ENCODE data around the gene SLC38A11. TPM values are rescaled to one million over a fixed set of nuclear protein-coding genes. Genes with fewer than 3 reads are reported as not detected.
"Not testable (repeated sequence)": the region's sequence is repeated elsewhere in the genome, so short reads cannot be mapped to it uniquely, and the experiment has no call there.

The SLC38A11 gene
- total RNA-seq, 1 donor from 2014 or later = not detected

DNA sequence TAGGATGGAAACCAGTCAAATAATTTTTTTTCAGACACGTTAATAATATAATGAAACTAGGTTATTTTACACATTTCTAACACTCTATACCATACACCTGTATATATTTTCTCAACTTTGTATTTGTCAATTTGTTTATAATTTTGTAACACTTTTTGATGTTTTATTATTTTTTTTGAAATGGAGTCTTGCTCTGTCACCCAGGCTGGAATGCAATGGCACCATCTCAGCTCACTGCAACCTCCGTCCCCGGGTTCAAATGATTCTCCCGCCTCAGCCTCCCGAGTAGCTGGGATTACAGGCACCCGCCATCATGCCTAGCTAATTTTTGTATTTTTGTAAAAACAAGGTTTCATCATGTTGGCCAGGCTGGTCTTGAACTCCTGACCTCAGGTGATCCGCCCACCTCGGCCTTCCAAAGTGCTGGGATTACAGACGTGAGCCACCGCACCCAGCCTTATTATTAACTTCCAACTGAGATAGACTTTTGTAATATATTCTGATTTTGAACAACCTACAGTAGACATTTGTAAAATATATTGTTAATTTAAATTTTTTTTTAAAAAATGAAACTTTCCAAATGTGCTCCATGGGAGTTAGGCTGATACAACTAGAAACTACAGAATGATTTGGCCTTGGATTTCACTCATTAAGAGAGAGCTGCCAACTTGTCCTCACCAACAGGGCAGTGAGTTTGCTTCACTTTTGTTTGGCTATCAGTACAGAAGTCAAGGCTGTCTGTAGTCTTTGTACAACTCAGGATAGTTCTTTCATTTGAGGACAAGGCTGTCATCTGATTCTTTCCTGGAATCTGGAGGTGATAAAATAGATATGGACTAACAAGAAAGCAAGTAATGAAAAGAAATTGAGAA lies 79.8 kb downstream of the SLC38A11 start:
- no peak for DNase-seq

DNA sequence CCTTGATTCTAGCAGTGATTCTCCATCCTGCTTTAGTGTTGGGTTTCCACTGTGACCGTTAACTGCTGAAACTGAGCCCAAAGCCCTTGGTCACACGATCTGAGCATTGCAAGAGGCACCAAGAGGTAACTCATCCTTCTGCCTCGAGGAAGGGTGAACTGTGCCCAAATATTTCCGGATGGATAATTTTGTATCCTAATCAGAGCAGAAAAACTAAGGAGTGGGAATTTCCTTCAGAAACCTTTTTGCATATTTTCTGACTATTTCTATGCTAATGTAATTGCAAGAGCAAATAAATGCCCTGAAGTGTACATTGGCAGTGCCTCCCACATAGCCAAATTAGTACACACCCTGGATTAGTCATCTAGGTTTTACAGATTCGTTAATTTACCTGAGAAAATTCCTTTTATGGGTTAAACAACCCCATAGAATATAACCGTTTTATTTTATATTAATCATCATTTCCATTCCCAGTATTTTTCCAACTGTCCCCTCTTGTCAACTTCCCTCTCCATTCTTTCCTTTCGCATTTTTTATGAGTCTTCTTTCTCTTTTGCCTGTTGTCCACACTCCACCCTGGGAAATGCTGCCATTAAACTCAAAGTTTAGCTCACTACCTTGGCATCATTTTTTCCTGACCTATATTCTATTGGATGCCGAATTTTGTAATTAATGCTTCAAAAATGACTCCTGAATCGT lies 82.0 kb downstream of the SLC38A11 start:
- no peak for DNase-seq

DNA sequence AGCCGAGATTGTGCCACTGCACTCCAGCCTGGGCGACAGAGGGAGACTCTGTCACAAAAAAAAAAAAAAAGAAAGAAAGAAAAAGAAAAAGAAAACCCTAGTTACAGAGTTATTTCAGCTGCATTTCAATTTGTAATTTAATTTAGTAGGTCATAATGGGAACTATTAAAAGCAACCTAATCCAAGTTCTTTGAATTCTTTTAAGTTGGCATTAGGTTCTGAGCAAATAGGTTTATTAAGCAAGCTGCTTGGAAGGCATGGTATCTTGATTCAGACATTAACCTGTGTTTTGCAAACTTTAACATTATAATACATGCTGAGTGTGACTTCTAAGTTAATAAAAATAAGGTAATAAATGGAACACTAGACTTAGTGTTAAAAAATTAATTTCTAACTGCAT lies 83.9 kb downstream of the SLC38A11 start:
- DNase-seq = no peak

DNA sequence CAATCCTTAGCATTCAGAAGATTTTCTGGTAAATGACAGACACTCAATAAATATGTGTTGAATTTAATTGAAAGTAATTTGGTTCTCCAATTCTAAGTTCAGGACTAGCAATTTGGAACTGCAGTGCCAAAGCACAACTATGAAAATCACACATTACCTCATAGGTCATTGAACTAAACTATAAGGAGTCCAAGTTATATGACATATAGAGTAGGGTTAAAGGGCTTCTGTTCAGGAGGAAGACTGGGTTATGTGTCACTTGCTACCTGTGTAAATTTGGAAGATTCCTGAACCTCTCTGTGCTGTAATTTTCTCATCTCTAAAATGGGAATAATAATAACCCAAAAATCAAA lies 85.9 kb downstream of the SLC38A11 start:
- no peak for DNase-seq

DNA sequence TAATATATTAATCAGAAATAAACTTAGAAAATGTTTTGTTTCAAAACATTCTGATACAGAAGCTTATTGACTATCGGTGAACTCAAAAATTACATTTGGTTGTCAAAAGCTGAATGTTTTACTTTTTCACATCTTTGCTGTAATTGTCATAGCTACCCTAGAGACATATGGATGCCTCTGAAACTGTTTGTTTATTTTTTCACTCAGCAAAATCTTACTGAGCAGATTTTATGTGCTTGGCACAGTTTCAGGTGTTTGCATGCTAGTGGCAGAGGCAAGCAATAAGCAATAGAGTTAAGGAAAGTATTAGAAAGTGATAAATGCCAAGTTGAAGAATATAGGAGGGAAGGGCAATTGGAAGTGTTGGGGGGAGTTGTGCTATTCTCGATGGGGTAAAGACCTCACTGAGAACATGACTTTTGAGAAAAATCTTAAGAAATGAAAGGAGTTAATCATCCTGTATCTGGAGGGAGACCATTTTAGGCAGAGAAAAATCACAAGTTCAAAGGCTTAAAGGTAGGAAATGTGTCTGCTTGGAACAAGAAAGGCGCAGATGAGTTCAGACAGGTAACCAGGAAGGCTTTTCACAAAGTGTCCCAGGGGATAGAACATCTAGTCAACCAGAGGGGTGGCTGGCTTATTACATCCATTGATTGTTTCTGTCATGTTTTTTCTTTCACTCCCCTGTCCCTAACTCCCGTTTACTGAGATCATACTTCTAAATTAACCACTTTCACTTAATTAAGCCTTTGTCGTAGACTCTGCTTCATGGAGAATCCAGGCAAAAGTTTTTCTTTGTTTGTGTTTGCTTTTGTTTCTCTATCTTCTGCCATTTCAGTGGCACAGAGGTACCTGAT lies 86.5 kb downstream of the SLC38A11 start:
- no peak for DNase-seq

DNA sequence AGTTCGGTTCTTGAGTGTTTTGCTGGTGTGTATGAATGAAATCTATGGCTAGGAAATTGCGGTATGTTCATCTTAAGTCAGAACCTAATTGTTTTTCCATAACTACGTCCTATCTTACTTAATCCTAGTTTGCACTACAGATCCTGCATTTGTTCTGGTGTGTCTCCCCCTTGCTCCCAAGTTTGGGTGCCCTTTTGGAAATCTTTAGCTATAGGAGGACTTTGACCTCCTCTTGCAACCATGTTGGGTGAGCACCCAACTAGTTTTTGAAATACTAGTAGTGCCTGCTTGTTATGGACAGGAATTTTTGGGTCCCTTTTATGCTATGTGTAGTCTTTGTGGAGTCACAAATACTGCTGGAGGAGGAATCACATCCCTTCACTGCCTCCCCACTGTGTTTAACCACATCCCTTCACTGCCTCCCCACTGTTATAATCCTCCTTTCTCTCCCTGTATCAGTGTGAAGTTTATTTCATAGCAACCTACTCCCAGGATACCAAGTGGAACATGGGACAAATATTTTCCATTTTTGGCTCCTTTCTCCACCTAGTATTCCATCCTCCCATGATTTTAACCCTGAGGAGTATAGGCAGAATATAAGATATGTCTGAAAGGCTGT lies 87.4 kb downstream of the SLC38A11 start:
- no peak for DNase-seq

DNA sequence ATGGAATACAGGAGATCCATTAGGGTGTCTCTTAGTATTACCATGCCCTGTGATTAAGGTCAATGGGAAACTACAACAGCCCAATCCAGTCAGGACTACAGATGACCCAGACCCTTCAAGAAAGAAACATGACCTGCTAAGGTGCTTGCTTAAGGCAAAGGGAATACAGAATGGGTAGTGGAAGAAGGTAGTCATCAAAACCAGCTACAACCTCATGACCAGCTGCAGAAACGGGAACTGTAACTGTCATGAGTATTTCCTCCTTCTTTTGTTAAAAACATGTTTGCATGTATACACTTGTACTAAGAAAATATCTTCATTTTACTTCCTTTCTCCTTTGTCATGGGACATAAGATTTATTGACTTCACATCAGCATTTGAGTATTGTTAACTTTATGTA lies 88.9 kb downstream of the SLC38A11 start:
- not testable (repeated sequence) for DNase-seq

DNA sequence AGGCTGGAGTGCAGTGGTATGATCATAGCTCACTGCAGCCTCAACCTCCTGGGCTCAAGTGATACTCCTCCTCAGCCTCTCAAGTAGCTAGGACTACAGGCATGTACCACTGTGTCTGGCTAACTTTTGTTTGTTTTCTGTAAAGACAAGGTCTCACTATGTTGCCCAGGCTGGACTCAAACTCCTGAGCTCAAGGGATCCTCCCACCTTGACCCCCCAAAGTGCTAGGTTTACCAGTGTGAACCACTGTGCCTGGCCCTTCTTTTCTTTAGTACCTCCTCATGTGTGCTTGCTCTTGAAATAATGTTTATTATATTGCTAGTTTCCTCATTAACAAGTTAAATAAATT lies 94.7 kb downstream of the SLC38A11 start:
- DNase-seq = no peak

DNA sequence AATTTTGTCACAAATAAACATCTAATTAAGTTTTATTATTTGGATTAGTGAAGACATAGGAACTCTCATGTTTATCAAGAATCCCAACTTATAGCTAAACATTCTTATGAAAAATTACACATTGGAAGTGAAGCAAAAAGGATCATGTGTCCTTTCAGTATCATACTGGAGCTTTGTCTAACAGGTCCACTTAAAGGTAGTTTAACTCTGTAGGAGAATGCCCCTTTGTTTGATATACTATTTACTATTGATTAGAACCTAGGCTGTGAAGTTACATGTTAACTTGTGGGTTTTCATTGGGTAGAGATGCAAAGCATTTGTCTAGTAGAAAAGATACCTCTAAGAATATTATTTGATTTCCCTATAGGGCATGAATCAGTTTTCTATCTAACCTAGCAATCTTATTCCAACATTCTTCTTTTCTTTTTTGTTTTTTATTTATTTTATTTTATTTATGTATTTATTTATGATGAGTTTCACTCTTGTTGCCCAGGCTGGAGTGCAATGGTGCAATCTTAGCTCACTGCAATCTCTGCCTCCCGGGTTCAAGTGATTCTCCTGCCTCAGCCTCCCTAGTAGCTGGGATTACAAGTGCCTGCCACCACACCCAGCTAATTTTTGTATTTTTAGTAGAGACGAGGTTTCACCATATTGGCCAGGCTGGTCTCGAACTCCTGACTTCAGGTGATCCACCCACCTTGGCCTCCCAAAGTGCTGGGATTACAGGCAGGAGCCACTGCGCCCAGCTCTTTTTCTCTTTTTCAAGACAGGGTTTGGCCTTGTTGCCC lies 95.2 kb downstream of the SLC38A11 start:
- not testable (repeated sequence) for DNase-seq

DNA sequence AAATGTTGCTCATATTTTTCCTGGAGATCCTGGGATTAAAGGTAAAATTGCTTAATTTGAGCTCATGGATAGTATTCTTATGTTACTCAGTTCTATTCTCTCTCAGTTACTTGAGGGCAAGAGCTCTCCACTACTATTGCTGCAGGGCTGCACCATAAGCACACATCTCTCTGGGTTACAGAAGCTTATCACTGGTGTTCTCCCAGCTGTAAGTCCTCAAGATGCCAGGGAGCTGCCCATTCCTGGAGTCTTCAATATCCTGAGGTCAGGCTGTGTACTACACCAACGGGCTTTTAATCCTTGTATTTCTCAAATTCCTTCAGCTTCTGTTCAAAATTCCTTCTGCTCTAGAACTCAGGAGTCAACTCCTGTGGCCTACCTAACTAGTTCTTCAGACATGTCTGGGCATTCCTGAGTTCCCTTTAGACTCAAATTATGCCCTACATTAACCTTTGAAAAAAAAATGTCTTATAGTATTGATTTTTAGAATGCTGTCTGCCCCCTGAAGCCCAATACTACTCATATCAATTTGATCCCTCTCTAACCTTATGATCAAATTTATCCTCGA lies 96.0 kb downstream of the SLC38A11 start:
- no peak for DNase-seq

DNA sequence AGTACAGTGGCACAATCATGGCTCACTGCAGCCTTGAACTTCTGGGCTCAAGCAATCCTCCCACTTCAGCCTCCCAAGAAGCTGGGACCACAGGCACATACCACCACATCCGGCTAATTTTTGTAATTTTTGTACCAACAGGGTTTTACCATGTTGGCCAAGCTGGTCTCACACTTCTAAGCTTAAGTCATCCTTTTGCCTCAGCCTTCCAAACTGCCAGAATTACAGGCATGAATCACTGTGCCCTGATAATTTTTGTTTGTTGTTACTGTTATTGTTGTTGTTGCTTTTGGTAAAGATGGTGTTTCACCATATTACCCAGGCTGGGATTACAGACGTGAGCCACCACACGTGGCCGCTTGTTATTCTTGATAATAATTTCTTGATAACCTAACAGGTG lies 103.2 kb downstream of the SLC38A11 start:
- no peak for DNase-seq

DNA sequence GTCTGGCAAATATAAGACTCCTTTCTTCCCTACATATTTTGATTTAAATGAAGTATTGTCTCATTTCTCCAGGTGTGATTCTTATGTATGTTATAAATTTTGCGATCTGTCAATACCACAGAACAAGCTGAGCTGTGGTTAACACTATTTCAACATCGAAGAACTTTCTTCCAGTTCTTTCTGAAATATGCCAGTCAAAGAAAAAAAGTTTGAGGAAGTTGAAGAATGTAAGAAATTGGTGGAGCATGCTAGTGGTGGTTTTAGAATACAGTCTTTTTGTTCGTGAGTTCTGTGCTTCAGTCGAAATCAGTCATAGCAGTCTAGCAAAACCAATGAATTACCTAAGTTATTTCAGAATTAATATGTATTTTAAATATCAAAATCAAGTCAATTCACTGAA lies 105.1 kb downstream of the SLC38A11 start:
- no peak for DNase-seq

DNA sequence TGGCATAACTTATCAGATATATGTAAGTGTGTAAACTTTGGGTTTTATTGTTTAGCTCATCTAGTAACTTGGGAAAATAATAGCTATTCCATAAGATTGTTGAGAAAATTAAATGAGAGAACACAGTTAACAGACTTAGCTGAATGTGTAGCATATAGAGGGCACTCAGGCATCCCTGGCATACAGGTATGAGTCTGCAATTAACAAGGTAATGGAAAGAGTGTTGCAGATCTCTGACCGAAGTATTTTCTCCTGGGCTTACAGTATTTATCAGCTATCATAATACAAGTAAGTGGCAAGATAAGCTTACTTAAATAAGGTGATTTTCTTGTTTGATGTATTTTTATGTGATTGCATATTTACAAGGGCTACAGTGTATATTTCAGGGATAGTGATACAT lies 105.8 kb downstream of the SLC38A11 start:
- DNase-seq = no peak

DNA sequence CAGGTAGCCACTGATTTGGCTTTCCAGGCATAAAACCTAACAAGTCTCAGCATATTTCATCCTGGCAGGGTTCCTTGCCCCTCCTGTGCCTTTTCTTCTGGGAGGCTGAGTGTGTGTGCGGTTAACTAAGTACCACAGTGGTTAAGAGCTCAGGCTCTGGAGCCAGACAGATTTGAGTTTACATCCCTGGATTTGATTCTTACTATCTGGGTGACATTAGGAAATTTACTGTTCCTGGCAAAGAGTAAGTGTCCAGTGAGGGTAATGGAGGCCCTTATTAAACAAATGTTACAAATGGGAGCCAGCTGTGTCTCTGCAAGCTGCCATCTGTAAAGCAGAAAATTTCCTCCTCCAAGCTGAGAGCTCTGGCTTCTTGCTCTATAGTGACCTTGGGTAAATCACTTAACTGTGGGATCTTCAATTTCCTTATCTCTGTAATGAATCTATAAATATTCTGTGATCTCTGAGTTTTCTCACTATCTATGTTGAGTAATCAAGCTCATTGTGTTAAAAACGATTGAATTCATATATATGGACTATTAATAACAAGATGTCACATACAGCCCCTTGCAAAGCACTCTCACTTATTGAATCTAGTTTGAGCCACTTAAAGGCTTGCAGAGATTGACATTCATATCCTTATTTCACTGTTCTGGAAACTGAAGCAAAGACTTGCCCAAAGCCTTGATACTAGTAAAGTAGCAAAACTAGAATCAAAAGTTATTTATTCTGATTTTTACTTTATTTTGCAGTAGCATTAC lies 107.2 kb downstream of the SLC38A11 start:
- no peak for DNase-seq

DNA sequence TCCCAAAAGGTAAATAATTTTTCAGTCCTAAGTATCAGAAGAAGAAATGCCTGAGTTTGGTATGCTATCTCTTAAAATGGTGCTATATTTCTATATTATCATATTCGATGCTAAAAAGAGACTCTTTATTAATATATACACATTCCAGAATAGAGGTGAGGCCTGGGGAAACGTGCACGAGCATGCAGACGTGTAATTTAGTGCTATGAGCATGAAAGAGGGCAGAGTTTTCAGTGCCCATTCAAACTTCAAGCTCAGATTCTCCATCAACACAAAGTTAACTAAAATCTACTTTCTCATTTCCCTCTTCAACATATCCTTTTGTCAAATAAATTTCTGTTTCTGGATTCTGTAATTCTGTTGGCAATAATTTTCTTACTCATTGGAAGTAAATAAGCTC lies 108.0 kb downstream of the SLC38A11 start:
- no peak for DNase-seq

DNA sequence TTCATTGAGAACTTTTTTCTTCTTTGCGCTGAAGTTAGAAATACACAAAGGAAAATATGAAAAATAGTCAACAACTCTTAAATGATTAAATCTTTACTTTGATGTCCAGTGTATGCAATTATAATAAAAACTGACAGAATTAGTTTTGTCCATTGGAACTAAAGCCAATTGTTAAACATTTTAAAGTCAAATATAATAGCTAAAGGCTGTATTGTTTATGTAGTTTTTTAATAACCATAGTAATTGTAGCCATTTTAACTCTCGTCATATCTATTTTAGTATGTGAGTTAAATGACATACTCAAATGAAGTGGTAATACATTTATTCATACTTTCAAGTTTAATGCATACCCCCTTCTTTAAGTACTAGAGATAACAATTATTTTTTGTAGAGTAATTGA lies 109.0 kb downstream of the SLC38A11 start:
- no peak for DNase-seq

Measured in dermis blood vessel endothelial cell (primary cell).